GM12874 (cell line): ENCODE measurements around the gene ZWILCH.

ENCODE experiments used
- TF ChIP-seq, protein P1 (sequence below): IDR thresholded peaks from 2 replicates; pipeline ENCODE4 v1.5.1; 2011; ENCODE audit warnings: low read depth, mild to moderate bottlenecking, control low read depth, low read length, moderate library complexity; ENCODE audit not compliant: insufficient read depth

The ZWILCH gene

DNA sequence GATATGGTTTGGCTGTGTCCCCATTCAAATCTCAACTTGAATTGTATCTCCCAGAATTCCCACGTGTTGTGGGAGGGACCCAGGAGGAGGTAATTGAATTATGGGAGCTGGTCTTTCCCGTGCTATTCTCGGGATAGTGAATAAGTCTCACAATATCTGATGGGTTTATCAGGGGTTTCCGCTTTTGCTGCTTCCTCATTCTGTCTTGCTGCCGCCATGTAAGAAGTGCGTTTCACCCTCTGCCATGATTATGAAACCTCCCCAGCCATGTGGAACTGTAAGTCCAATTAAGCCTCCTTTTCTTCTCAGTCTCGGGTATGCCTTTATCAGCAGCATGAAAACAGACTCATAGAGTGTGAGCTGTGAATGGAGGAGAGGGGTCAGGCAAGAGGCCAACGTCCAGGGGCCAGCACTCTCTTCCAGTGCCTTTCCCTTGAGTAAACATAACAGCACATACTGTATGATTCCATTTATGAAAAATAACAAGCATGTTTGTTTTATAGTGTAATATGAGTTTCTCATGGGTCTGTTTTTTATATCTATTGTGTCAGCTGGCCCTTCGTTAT, 76.9 kb downstream of the ZWILCH start:
- TF ChIP-seq, protein P1, sequence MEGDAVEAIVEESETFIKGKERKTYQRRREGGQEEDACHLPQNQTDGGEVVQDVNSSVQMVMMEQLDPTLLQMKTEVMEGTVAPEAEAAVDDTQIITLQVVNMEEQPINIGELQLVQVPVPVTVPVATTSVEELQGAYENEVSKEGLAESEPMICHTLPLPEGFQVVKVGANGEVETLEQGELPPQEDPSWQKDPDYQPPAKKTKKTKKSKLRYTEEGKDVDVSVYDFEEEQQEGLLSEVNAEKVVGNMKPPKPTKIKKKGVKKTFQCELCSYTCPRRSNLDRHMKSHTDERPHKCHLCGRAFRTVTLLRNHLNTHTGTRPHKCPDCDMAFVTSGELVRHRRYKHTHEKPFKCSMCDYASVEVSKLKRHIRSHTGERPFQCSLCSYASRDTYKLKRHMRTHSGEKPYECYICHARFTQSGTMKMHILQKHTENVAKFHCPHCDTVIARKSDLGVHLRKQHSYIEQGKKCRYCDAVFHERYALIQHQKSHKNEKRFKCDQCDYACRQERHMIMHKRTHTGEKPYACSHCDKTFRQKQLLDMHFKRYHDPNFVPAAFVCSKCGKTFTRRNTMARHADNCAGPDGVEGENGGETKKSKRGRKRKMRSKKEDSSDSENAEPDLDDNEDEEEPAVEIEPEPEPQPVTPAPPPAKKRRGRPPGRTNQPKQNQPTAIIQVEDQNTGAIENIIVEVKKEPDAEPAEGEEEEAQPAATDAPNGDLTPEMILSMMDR = no peak

DNA sequence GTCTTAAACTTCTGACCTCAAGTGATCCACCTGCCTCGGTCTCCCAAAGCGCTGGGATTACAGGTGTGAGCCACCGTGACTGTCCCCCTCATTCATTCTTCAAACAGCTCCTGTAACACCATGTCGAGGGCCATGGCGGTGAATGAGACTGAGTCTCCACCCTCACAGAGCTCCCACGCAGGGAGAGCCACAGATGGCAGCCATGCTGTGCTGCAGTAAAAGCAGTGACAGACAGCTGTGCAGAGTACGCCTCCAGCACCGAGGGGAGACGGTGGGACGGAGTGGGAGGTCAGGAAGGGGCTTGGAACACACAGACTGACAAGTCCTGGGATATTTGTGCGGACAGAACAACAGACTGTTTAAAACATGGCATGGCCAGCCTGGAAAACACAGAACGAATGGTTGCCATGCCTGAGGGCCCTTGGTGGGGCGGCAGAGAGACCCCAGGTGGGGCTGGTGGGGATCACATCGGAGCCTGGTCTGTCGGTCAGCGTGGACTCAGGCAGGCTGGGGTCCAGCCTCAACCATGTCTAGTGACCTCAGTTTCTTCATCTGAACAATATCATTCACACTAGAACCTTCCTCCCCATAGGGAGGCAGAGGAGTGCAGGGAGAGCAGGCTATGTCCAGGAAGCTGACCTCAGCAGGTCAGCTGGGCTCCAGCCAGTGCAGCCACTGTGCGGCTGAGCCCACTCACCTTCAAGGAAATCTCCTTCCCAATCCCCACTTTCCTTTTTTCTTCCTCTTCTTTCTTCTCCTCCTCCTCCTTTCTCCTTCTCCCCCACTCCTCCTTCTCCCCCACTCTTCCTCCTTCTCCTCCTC, 81.2 kb downstream of the ZWILCH start:
- TF ChIP-seq, protein P1 = no peak

DNA sequence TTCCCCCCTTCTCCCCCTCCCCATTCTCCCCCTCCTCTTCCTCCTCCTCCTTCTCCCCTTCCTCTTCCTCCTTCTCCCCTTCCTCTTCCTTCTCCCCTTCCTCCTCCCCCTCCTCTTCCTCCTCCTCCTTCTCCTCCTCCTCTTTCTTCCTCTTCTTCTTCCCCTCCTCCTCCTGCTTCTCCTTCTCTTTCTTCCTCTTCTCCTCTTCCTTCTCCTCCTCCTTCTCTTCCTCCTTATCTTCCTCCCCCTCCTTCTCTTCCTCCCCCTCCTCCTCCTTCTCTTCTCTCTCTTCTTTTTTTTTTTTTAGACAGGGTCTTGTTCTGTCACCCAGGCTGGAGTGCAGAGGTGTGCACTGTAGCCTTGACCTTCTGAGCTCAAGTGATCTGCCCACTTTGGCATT, 81.9 kb downstream of the ZWILCH start:
- TF ChIP-seq, protein P1 = no peak

DNA sequence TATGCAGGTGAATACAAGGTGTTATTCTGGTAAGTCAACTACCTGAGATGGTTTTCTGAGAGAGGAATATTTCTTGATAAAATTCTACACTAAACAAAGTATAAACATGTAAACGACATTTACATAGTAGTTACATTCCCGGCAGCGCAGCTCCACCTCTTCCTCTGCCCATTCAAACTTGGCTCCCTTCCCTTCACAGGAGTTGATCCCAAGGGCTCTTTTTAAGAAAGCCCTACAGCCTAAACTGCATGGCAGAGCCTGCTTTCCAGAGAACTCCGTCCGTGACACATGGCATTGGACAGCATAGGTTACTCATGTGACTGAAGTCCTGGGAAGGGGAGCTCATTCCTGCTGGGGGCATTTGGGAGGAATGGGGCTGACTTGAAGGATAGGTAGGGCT, 82.6 kb downstream of the ZWILCH start:
- TF ChIP-seq, protein P1 = no peak

DNA sequence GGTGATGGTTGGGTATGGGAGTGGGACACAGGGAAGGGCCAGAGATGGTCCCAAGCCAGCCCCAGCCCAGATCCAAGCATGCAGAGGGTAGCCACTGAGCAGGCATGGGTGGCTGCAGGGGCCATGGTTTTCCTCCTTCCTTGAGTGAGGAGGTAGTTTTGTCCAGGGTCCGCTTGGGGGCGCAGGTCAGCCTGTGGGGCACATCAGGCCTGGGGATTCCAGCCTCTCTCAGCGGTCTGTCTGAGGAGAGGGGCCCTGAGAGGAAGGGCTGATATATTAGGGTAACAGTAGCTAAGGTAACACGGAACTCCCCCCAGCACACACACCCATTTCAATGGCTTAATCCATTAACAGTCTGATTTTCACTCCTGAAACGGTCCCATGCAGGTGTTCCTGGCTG, 83.4 kb downstream of the ZWILCH start:
- TF ChIP-seq, protein P1 = peak; percentile 42; the same call in 1 of the 2 replicates

DNA sequence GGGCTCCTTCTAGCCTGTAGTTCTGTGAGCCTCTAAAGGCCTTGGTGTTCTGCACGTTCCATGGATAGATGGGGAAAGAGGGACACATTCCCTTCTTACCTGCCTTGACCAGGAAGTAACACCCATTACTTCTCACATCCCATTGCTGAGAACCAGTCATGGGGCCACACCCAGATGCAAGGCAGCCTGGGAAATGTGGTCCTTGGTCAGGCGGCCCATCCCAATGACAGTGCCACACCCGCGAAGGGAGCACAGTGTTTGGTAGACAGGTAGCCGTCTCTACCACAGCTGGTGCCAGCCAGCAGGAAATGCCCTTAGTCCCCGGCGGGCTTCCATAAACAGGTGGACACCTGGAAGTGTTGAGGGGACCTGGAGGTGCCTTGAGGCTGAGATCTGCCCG, 83.8 kb downstream of the ZWILCH start:
- TF ChIP-seq, protein P1 = no peak

DNA sequence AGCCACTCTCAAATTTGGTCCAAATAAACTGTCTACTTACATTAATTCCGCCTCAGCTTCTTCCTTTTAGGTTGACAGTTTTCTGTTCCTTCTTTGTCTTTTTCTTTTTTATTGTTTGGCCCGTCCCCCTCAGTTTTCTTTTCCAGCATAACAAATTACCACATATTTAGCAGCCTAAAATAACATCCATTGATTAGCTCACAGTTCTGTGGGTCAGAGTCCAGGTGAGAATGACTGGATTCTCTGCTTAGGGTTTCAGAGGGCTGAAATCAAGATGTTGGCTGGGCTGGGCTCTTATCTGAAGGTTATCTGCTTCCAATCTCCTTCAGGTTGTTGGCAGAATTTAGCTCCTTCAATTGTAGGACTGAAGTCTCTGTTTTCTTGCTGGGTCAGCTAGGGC, 85.3 kb downstream of the ZWILCH start:
- TF ChIP-seq, protein P1 = no peak
